LNCaP clone FGC (cell line): Measurements from ENCODE around the gene ECSIT.
"Not testable (repeated sequence)": the region's sequence is repeated elsewhere in the genome, so short reads cannot be mapped to it uniquely, and the experiment has no call there.

Experiments
- DNase-seq: peaks from one replicate; pipeline ENCODE4 v3.0.0-alpha.2; 2011; ENCODE audit warnings: low read depth
- H3K4me3 ChIP-seq: 2 replicates; pipeline ENCODE4 v1.5.1; 2011; ENCODE audit warnings: mild to moderate bottlenecking, low read depth, low read length, control low read depth
- CTCF ChIP-seq: IDR thresholded peaks from 2 replicates; pipeline ENCODE4 v1.5.1; 2012; ENCODE audit warnings: mild to moderate bottlenecking; ENCODE audit not compliant: control insufficient read depth, insufficient read depth; ENCODE audit errors: extremely low read depth

ECSIT gene

GRCh38 chr19:11528551-11529341, at the start of gene ECSIT:
Gene ECSIT, minus strand, starts transcription at chr19:11529134. Its CDS starts 9,964 bp downstream, at chr19:11519170.
- TF ChIP-seq CTCF = no peak
- peak within 1 kb of the TSS; percentile 93 for H3K4me3 ChIP-seq
- peak; percentile 96 for DNase-seq

GRCh38 chr19:11577451-11578257, 48.7 kb upstream of the ECSIT start, which contains the start of gene ACP5:
Gene ACP5, minus strand, starts transcription at chr19:11577645. Its CDS starts 328 bp downstream, at chr19:11577317.
- H3K4me3 ChIP-seq = no peak within 1 kb of the TSS
- no peak for DNase-seq
- no peak for TF ChIP-seq CTCF

GRCh38 chr19:11576227-11576626, 47.3 kb upstream of the ECSIT start:
- TF ChIP-seq CTCF = no peak
- H3K4me3 ChIP-seq = no peak overlapping the region
- no peak for DNase-seq

- H3K4me3 ChIP-seq = no peak overlapping the region
- TF ChIP-seq CTCF = no peak
- DNase-seq = no peak
Measured at GRCh38 chr19:11574689-11575088, 45.8 kb upstream of the ECSIT start.

GRCh38 chr19:11573763-11574162, 44.8 kb upstream of the ECSIT start:
- H3K4me3 ChIP-seq, DNase-seq: not testable (repeated sequence)

- DNase-seq, H3K4me3 ChIP-seq: not testable (repeated sequence)
Measured at GRCh38 chr19:11573354-11573753, 44.4 kb upstream of the ECSIT start.

GRCh38 chr19:11570039-11570462, 41.1 kb upstream of the ECSIT start:
- no peak for TF ChIP-seq CTCF
- DNase-seq = no peak
- no peak overlapping the region for H3K4me3 ChIP-seq

GRCh38 chr19:11566164-11566563, 37.2 kb upstream of the ECSIT start:
- H3K4me3 ChIP-seq = no peak overlapping the region
- TF ChIP-seq CTCF = no peak
- no peak for DNase-seq

GRCh38 chr19:11565649-11565980, 36.7 kb upstream of the ECSIT start:
- not testable (repeated sequence) for H3K4me3 ChIP-seq, DNase-seq

- DNase-seq, H3K4me3 ChIP-seq: not testable (repeated sequence)
Measured at GRCh38 chr19:11564082-11564807, 35.3 kb upstream of the ECSIT start.
